ENCODE data around the gene DECR2.
"Not testable (repeated sequence)": the region's sequence is repeated elsewhere in the genome, so short reads cannot be mapped to it uniquely, and the experiment has no call there.

The DECR2 gene

GRCh38 chr16:367333-367903 lies 34.3 kb upstream of the DECR2 start:
- DNase-seq (ENCODE audit: low read depth, low spot score) = no peak

GRCh38 chr16:368388-369158 lies 33.1 kb upstream of the DECR2 start:
- no peak for DNase-seq (ENCODE audit: low read depth, low spot score)

GRCh38 chr16:369275-369865 lies 32.3 kb upstream of the DECR2 start:
- DNase-seq (ENCODE audit: low read depth, low spot score) = no peak

GRCh38 chr16:369866-370436 lies 31.7 kb upstream of the DECR2 start:
- DNase-seq (ENCODE audit: low read depth, low spot score) = no peak

GRCh38 chr16:370443-370842 lies 31.2 kb upstream of the DECR2 start, which contains the start of gene MRPL28:
TSS of gene MRPL28 (minus strand) at chr16:370538. CDS start at chr16:370218, 320 bp downstream.
- DNase-seq (ENCODE audit: low read depth, low spot score) = peak; percentile 85

GRCh38 chr16:370979-371514 lies 30.6 kb upstream of the DECR2 start:
- DNase-seq (ENCODE audit: low read depth, low spot score) = no peak

GRCh38 chr16:371515-372301 lies 30.0 kb upstream of the DECR2 start:
- DNase-seq (ENCODE audit: low read depth, low spot score) = no peak

GRCh38 chr16:372302-372983 lies 29.2 kb upstream of the DECR2 start:
- no peak for DNase-seq (ENCODE audit: low read depth, low spot score)

- no peak for DNase-seq (ENCODE audit: low read depth, low spot score)
Observed at GRCh38 chr16:373020-373598, 28.6 kb upstream of the DECR2 start.

- no peak for DNase-seq (ENCODE audit: low read depth, low spot score)
Observed at GRCh38 chr16:373848-374615, 27.7 kb upstream of the DECR2 start.

GRCh38 chr16:374616-374926 lies 27.1 kb upstream of the DECR2 start:
- DNase-seq (ENCODE audit: low read depth, low spot score) = no peak

GRCh38 chr16:375212-375611 lies 26.5 kb upstream of the DECR2 start:
- DNase-seq (ENCODE audit: low read depth, low spot score) = no peak

- DNase-seq (ENCODE audit: low read depth, low spot score) = no peak
Observed at GRCh38 chr16:375927-376816, 25.5 kb upstream of the DECR2 start.

GRCh38 chr16:376817-377418 lies 24.8 kb upstream of the DECR2 start:
- no peak for DNase-seq (ENCODE audit: low read depth, low spot score)

GRCh38 chr16:377419-377951 lies 24.2 kb upstream of the DECR2 start:
- DNase-seq (ENCODE audit: low read depth, low spot score) = no peak

GRCh38 chr16:378113-378820 lies 23.4 kb upstream of the DECR2 start:
- not testable (repeated sequence) for DNase-seq (ENCODE audit: low read depth, low spot score)

- no peak for DNase-seq (ENCODE audit: low read depth, low spot score)
Observed at GRCh38 chr16:378821-379182, 22.9 kb upstream of the DECR2 start.

All from iPS DF 19.7 (cell line).